ENCODE data around the gene CEACAM5. TPM values are rescaled to one million over a fixed set of nuclear protein-coding genes. Genes with fewer than 3 reads are reported as not detected.

The CEACAM5 gene
- total and polyA plus RNA-seq, 2 of the 4 experiments (the other 2 are of a cell fraction), result not detected

GRCh38 chr19:41769608-41770007, 61.2 kb downstream of the CEACAM5 start:
- Histone ChIP-seq H2BK5ac (ENCODE audit: low read depth, low read length, poor library complexity, severe bottlenecking) (no peak overlapping the region), H3K27ac (ENCODE audit: insufficient read depth, low read length) (no peak overlapping the region), H3K9me3 (ENCODE audit: control insufficient read depth, insufficient read depth, low read length) (no peaks in the 10 kb centered on the region), H2BK15ac (ENCODE audit: low read depth, low read length) (no peak overlapping the region), H4K91ac (ENCODE audit: insufficient read depth, low read depth, low read length) (no peak overlapping the region), H3K4me3 (ENCODE audit: insufficient read depth, low read depth, low read length) (no peak overlapping the region), H3K9ac (ENCODE audit: low read depth, low read length) (no peak overlapping the region), H3K4ac (ENCODE audit: low read depth, low read length) (no peak overlapping the region), H3K23ac (ENCODE audit: low read depth, low read length) (no peak overlapping the region), H4K8ac (ENCODE audit: low read depth in 2 of 2, low read length in 2 of 2) (no peak overlapping the region), H3K36me3 (ENCODE audit: control insufficient read depth, insufficient read depth, low read length) (no peaks in the 10 kb centered on the region), H3K79me1 (ENCODE audit: low read depth in 1 of 2, low read length in 2 of 2) (no peaks in the 10 kb centered on the region), H3K4me1 (ENCODE audit: control insufficient read depth, insufficient read depth, low read length) (no peaks in the 10 kb centered on the region), H4K5ac (ENCODE audit: low read depth, low read length) (no peak overlapping the region), H2AK5ac (ENCODE audit: low read depth, low read length) (no peak overlapping the region), H3K27me3 (ENCODE audit: control insufficient read depth, insufficient read depth, low read length) (peaks cover 2% of the 10 kb centered on the region; the same call in 1 of the 2 replicates), H2AK9ac (replicated peaks; ENCODE audit: low read depth, low read length, poor library complexity) (no peak overlapping the region), H3K9me1 (ENCODE audit: insufficient read depth, low read length) (no peaks in the 10 kb centered on the region), H2BK120ac (ENCODE audit: low read depth, low read length) (no peak overlapping the region), H3K14ac (replicated peaks; ENCODE audit: low read depth, low read length) (no peak overlapping the region), H3K56ac (ENCODE audit: extremely low read depth, insufficient read depth, low read length) (no peak overlapping the region), H2AFZ (replicated peaks; ENCODE audit: low read length, poor library complexity) (no peak overlapping the region), H4K20me1 (ENCODE audit: insufficient read depth, low read length) (no peaks in the 10 kb centered on the region), H2BK20ac (ENCODE audit: low read depth, low read length) (no peak overlapping the region), H3K18ac (ENCODE audit: low read depth, low read length) (no peak overlapping the region), H3K4me2 (ENCODE audit: low read depth, low read length) (no peak overlapping the region)
- POLR2A ChIA-PET (ENCODE audit: unreplicated experiment), result no interaction called here
- dilution Hi-C loops (cut with HindIII; ENCODE audit: low sequenced_read_pairs, unreplicated experiment) (no loop called here), intact Hi-C loops (cut with micrococcal nuclease) (no loop called here), in situ Hi-C loops (cut with MboI; ENCODE audit: low sequenced_read_pairs) (no loop called here)
- no peak for TF ChIP-seq MXI1 (IDR thresholded peaks at IDR 0.05; ENCODE audit: borderline replicate concordance, low read depth, low read length)
- no peak for TF ChIP-seq NFE2L2 (IDR thresholded peaks at IDR 0.05; ENCODE audit: low read depth, low read length)
- no peak for TF ChIP-seq SMC3 (IDR thresholded peaks at IDR 0.05; ENCODE audit: low read depth, low read length)
- no peak for TF ChIP-seq CTCF (conservative IDR thresholded peaks at IDR 0.05; ENCODE audit: low read depth, low read length)
- no peak for TF ChIP-seq RCOR1 (IDR thresholded peaks at IDR 0.05; ENCODE audit: insufficient replicate concordance, low read length)
- no peak for TF ChIP-seq RAD21 (IDR thresholded peaks at IDR 0.05; ENCODE audit: low read length)
- TF ChIP-seq BHLHE40 (IDR thresholded peaks at IDR 0.05; ENCODE audit: low read depth, low read length), result no peak
- TF ChIP-seq USF2 (IDR thresholded peaks at IDR 0.05; ENCODE audit: low read depth, low read length), result no peak
- no CpG with 5 or more reads among the region's 4 CpGs for WGBS, 2 experiments (ENCODE audit: extremely low coverage in 2 of 2, insufficient read length in 1 of 2)
- CTCF ChIA-PET, result no interaction called here
- BruUV-seq (replicated peaks), result no TSS peak
- ATAC-seq (ENCODE audit: low read depth), result no peak
- no peak for DNase-seq

Measured in IMR-90 (cell line).